K562 (cell line): Measurements from ENCODE around the gene ARID3A. TPM values are rescaled to one million over a fixed set of nuclear protein-coding genes. Genes with fewer than 3 reads are reported as not detected.

Experiments used
- ADNP ChIP-seq: fragments of 200-800 bp; sonication (Bioruptor generic); IDR thresholded peaks from 2 replicates; pipeline ENCODE4 v1.6.1; 2016; ENCODE audit warnings: missing genetic modification characterization, missing compliant biosample characterization
- KLF10 ChIP-seq: fragments of 250-450 bp; sonication (Bioruptor Pico); IDR thresholded peaks from 2 replicates; pipeline ENCODE4 v1.6.1; 2021; ENCODE audit warnings: matching md5 sums
- MTF1 ChIP-seq: fragments of 250-450 bp; sonication (Bioruptor Pico); IDR thresholded peaks from 2 replicates; pipeline ENCODE4 v1.9.0; 2021; ENCODE audit warnings: moderate library complexity, mild to moderate bottlenecking, inconsistent platforms, borderline replicate concordance
- NR2C2 ChIP-seq, 2 experiments: fragments of 200-800 bp in 1 of 2; sonication (Bioruptor generic) in 1 of 2; sonication (generic) in 1 of 2; formaldehyde crosslinking in 1 of 2; IDR thresholded peaks; 2 replicates each; pipeline versions ENCODE4 v1.6.1 to v1.8.0; 2016 to 2022; ENCODE audit warnings: mild to moderate bottlenecking in 1 of 2, missing compliant biosample characterization in 1 of 2, missing genetic modification characterization in 1 of 2, missing genetic modification reagents in 1 of 2
- SMAD1 ChIP-seq: fragments of 150-350 bp; IDR thresholded peaks from 2 replicates; pipeline ENCODE4 v1.6.1; 2014; ENCODE audit warnings: low read length, low read depth; ENCODE audit not compliant: partially characterized antibody
- U2AF1 ChIP-seq: fragments of 200-400 bp; formaldehyde crosslinking; optimal IDR thresholded peaks from 2 replicates; pipeline ENCODE3; 2017; ENCODE audit warnings: mild to moderate bottlenecking, low read depth, low read length, moderate library complexity
- ZFP36 ChIP-seq: fragments of 150-350 bp; IDR thresholded peaks from 2 replicates; pipeline ENCODE4 v1.6.1; 2018; ENCODE audit warnings: low read length, low read depth; ENCODE audit not compliant: partially characterized antibody
- ZNF695 ChIP-seq: fragments of 450-650 bp; formaldehyde crosslinking; IDR thresholded peaks from 2 replicates; pipeline ENCODE4 v1.4.0; 2020; ENCODE audit warnings: mild to moderate bottlenecking, moderate library complexity
- polyA plus RNA-seq, 8 experiments: library from polyadenylated mRNA; depleted of rRNA in 4 of 8; stranded (reverse) in 5 of 8; unstranded in 3 of 8; fragments of >200 nt; fragmentation: Nextera tagmentation in 2 of 8; fragmentation: Illumina TruSeq in 1 of 8; extraction: Ambion mirVana in 2 of 8; extraction: Trizol in 1 of 8; gene quantifications; 2 replicates each; pipeline versions ENCODE4 v1.2.1 to v1.2.3, GENCODE V29; 2011 to 2014; ENCODE audit warnings: inconsistent platforms in 1 of 8, missing spikeins in 1 of 8
- total RNA-seq, 7 experiments: library from RNA; depleted of rRNA in 6 of 7; stranded (reverse); fragments of >200 nt in 6 of 7; fragmentation: Illumina TruSeq in 2 of 7; extraction: Trizol in 2 of 7; gene quantifications; 2 replicates each; pipeline versions ENCODE4 v1.2.1 to v1.2.3, GENCODE V29; 2011 to 2021; ENCODE audit warnings: low replicate concordance in 1 of 7
- TF ChIP-seq, protein P1 (sequence below): fragments of 200-600 bp; sonication (generic); IDR thresholded peaks from one replicate; pipeline ENCODE4 v1.6.1; 2012; ENCODE audit warnings: mild to moderate bottlenecking, low read depth, low read length, inconsistent platforms
- TF ChIP-seq, protein P2 (sequence below): sonication (generic); formaldehyde crosslinking; IDR thresholded peaks from 2 replicates; pipeline ENCODE4 v1.8.0; 2022; ENCODE audit warnings: mild to moderate bottlenecking, missing genetic modification reagents, borderline replicate concordance
- TF ChIP-seq, protein P3 (sequence below): fragments of 450-650 bp; formaldehyde crosslinking; IDR thresholded peaks from 2 replicates; pipeline ENCODE4 v1.4.0; 2022; ENCODE audit warnings: mild to moderate bottlenecking, moderate library complexity

Gene ARID3A
- total and polyA plus RNA-seq, 9 of the 15 experiments (the other 6 are each of a cell fraction or from before 2014, with no cell fraction given), result 1.4 to 118 (median 31.2) TPM

DNA sequence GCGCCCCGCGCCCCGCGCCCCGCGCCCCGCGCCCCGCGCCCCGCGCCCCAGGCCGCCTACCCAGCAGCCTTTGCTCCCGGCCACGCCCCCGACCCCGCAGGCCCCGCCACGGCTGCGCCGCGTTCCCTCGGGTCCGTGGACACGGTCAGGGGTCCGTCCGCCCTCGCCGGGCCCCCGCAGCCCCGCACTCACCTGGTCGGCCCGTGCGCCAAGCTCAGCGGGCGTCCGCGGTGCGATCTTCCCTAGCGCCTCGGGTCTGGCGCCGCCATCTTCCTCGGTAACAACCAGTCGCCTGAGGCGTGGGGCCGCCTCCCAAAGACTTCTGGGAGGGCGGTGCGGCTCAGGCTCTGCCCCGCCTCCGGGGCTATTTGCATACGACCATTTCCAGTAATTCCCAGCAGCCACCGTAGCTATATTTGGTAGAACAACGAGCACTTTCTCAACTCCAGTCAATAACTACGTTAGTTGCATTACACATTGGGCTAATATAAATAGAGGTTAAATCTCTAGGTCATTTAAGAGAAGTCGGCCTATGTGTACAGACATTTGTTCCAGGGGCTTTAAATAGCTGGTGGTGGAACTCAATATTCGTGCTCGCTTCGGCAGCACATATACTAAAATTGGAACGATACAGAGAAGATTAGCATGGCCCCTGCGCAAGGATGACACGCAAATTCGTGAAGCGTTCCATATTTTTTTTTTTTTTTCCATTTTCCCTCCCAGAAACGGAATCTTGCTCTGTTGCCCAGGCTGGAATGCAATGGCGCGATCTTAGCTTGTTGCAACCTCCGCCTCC, 32.7 kb upstream of the ARID3A start, which contains the start of the genes MED16 and RNU6-9 (continued):
- TF ChIP-seq, protein P1, sequence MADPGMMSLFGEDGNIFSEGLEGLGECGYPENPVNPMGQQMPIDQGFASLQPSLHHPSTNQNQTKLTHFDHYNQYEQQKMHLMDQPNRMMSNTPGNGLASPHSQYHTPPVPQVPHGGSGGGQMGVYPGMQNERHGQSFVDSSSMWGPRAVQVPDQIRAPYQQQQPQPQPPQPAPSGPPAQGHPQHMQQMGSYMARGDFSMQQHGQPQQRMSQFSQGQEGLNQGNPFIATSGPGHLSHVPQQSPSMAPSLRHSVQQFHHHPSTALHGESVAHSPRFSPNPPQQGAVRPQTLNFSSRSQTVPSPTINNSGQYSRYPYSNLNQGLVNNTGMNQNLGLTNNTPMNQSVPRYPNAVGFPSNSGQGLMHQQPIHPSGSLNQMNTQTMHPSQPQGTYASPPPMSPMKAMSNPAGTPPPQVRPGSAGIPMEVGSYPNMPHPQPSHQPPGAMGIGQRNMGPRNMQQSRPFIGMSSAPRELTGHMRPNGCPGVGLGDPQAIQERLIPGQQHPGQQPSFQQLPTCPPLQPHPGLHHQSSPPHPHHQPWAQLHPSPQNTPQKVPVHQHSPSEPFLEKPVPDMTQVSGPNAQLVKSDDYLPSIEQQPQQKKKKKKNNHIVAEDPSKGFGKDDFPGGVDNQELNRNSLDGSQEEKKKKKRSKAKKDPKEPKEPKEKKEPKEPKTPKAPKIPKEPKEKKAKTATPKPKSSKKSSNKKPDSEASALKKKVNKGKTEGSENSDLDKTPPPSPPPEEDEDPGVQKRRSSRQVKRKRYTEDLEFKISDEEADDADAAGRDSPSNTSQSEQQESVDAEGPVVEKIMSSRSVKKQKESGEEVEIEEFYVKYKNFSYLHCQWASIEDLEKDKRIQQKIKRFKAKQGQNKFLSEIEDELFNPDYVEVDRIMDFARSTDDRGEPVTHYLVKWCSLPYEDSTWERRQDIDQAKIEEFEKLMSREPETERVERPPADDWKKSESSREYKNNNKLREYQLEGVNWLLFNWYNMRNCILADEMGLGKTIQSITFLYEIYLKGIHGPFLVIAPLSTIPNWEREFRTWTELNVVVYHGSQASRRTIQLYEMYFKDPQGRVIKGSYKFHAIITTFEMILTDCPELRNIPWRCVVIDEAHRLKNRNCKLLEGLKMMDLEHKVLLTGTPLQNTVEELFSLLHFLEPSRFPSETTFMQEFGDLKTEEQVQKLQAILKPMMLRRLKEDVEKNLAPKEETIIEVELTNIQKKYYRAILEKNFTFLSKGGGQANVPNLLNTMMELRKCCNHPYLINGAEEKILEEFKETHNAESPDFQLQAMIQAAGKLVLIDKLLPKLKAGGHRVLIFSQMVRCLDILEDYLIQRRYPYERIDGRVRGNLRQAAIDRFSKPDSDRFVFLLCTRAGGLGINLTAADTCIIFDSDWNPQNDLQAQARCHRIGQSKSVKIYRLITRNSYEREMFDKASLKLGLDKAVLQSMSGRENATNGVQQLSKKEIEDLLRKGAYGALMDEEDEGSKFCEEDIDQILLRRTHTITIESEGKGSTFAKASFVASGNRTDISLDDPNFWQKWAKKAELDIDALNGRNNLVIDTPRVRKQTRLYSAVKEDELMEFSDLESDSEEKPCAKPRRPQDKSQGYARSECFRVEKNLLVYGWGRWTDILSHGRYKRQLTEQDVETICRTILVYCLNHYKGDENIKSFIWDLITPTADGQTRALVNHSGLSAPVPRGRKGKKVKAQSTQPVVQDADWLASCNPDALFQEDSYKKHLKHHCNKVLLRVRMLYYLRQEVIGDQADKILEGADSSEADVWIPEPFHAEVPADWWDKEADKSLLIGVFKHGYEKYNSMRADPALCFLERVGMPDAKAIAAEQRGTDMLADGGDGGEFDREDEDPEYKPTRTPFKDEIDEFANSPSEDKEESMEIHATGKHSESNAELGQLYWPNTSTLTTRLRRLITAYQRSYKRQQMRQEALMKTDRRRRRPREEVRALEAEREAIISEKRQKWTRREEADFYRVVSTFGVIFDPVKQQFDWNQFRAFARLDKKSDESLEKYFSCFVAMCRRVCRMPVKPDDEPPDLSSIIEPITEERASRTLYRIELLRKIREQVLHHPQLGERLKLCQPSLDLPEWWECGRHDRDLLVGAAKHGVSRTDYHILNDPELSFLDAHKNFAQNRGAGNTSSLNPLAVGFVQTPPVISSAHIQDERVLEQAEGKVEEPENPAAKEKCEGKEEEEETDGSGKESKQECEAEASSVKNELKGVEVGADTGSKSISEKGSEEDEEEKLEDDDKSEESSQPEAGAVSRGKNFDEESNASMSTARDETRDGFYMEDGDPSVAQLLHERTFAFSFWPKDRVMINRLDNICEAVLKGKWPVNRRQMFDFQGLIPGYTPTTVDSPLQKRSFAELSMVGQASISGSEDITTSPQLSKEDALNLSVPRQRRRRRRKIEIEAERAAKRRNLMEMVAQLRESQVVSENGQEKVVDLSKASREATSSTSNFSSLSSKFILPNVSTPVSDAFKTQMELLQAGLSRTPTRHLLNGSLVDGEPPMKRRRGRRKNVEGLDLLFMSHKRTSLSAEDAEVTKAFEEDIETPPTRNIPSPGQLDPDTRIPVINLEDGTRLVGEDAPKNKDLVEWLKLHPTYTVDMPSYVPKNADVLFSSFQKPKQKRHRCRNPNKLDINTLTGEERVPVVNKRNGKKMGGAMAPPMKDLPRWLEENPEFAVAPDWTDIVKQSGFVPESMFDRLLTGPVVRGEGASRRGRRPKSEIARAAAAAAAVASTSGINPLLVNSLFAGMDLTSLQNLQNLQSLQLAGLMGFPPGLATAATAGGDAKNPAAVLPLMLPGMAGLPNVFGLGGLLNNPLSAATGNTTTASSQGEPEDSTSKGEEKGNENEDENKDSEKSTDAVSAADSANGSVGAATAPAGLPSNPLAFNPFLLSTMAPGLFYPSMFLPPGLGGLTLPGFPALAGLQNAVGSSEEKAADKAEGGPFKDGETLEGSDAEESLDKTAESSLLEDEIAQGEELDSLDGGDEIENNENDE, result no peak
- TF ChIP-seq, protein P2, sequence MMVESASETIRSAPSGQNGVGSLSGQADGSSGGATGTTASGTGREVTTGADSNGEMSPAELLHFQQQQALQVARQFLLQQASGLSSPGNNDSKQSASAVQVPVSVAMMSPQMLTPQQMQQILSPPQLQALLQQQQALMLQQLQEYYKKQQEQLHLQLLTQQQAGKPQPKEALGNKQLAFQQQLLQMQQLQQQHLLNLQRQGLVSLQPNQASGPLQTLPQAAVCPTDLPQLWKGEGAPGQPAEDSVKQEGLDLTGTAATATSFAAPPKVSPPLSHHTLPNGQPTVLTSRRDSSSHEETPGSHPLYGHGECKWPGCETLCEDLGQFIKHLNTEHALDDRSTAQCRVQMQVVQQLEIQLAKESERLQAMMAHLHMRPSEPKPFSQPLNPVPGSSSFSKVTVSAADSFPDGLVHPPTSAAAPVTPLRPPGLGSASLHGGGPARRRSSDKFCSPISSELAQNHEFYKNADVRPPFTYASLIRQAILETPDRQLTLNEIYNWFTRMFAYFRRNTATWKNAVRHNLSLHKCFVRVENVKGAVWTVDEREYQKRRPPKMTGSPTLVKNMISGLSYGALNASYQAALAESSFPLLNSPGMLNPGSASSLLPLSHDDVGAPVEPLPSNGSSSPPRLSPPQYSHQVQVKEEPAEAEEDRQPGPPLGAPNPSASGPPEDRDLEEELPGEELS (CRISPR knock-in tag), result no peak
- TF ChIP-seq ADNP (no peak), MTF1 (CRISPR knock-in tag) (no peak), KLF10 (CRISPR knock-in tag) (no peak), SMAD1 (no peak), ZFP36 (no peak), ZNF695 (CRISPR knock-in tag) (no peak), U2AF1 (no peak), NR2C2 (CRISPR knock-in tag; IDR thresholded peaks at IDR 0.05) (0 out of 2 replicates have a peak, but pooled peaks have one; percentile 40), NR2C2 (tag; IDR thresholded peaks at IDR 0.05) (peak; percentile 22)
- TF ChIP-seq, protein P3, sequence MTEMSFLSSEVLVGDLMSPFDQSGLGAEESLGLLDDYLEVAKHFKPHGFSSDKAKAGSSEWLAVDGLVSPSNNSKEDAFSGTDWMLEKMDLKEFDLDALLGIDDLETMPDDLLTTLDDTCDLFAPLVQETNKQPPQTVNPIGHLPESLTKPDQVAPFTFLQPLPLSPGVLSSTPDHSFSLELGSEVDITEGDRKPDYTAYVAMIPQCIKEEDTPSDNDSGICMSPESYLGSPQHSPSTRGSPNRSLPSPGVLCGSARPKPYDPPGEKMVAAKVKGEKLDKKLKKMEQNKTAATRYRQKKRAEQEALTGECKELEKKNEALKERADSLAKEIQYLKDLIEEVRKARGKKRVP (CRISPR knock-in tag), result no peak
